GM19372 (cell line): ENCODE data around the gene CLSTN2.

Experiments
- ATAC-seq: cut with Tn5 transposase; IDR thresholded peaks from one replicate; pipeline ENCODE4 v1.9.1; 2021; ENCODE audit warnings: mild to moderate bottlenecking, low read depth, moderate library complexity; ENCODE audit not compliant: unreplicated experiment

The CLSTN2 gene

DNA sequence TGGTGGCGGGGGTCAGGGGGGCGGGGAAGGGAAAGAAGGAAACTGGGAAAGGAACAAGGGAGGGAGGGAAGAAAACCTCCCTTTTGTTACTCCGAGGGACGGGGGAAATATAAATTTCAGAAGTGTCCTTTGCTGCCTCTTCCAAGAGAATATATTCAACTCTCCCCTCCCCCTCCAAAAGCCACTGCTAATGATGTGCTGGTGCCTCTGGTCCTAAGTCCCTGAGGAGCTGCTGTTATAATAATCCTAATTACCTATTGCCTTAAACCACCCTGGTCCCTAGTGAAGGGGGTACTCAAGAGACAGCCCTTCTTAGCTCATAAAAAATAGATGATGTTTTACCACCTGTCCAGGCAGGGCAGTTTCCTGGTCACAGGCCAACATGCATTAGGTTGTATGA is 624.6 kb downstream of the CLSTN2 start:
- no peak for ATAC-seq

DNA sequence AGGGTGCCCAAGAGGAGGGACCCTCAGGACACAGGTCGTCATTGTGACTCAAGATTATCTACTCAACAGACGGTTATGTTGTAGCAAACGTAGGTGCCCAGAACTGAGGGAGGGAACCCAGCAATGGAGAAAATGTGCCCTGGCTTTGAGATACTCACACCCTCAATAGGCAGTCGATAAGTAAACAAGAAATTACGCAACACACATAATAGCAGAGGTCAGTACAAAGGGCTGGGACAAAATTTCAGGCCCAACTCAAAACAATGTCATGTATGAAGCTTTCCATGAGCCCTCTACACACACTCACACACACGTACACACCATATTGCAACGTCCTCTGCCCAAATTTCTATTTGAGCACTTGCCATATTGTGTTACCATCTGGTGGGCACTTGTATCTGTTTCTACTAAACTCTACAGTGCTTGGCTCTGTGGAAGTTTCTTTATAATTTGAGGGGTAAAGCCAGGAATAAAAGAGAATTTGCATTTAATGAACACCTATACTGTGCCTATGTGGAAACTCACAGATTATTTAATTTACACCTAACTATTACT is 628.3 kb downstream of the CLSTN2 start:
- no peak for ATAC-seq

DNA sequence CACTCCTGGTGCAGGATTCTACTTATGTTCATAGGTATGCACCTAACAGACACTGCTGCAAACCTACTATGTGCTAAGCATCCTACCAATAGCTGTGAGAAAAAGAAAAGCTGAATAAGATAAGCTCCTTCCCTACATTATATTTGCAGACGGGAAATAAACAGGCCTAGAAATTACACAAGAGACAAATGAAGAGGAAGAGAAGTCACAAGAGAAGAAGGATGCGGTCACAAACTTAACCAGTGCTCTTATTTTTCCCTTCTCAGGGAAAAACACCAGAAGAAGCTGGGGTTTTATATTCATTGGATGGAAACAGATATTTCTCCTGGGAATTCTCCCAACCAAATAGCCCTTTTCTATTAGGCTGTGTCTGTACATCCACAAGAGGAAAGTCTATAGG is 633.1 kb downstream of the CLSTN2 start:
- ATAC-seq: no peak

DNA sequence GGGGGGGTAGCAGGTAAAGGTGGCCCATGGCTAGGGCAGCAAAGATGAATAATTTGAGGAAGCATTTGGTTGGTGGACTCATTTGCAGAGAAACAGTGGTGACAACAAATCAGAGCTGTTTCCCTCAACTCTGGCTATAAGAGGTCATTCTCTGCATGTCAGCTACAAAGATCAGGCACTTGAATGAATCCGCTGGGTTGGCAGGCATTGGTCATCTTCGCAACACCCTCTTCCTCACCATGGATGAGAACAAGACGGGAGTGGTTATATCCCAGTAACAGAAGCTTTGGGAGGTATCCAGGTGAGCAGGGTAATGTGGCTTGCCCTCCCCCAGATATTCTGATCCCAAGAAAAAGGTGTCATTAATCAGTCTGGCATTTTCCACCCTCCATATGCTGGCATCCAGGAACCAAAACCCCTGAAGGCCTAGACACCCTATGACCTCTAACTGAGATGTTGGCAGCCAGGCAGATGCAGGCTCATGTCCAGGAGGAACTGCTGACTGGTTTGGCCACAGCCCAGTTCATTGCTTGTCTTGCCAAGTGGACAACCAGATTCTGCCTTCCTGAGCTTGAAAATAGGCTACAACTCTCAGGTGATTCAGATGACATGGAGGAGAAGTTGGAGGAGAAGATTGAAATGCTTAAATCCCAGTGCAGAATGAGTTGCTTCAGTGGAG is 634.0 kb downstream of the CLSTN2 start:
- no peak for ATAC-seq

DNA sequence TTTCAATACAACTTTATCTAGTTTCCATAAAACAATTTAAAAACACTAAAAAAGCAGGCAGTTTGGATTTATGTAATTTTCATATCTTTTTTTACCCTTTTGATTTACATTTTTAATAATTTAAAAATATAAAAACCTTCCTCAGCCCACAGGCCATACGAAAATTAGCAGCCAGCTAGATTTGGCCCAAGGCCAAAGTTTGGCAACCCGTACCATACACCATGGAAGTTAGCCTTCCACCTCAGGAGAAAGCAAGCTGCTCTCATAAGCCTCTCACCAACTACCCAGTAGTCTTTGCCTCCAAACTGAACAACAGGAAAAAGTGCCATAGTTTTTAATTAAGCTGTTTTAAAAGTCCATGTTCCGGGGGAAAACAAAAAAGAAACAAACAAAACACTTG is 635.6 kb downstream of the CLSTN2 start:
- no peak for ATAC-seq

DNA sequence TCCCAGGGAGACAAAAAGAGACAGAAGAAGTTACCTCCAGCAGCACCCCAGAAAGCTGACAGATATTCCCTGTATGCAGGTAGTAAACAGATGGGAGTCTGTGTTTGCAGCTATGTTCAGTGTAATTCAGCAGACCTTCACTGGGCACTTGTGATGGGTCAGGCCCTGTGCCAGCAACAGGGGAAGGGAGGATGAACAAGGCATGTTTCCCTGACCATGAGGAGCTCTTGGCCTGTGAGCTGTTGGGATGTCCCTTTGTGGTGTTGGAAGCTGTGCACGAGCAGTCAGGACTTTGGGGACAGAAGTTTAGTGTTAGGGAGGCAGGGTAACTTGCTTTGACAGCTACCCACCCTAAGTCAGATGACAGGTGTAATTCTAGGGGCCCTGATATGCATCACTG is 636.9 kb downstream of the CLSTN2 start:
- ATAC-seq: no peak

DNA sequence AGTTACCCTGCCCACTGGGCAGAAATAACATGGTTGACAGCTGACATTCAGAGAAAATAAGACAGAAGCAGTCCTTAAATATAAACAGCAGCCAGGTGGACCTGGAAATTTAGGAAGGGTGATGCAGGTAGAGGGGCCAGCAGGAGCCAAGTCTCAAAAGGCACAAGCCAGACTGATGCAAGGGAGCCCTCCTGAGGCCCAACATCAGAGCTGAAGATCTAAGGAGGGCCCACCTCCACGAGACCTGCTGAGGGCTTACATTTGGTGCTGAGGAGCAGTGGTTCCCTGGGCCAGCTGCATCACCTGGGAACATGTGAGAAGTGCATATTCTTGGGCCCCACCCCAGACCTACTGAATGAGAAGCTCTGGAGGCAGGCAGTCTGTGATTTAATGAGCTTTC is 637.3 kb downstream of the CLSTN2 start:
- no peak for ATAC-seq

DNA sequence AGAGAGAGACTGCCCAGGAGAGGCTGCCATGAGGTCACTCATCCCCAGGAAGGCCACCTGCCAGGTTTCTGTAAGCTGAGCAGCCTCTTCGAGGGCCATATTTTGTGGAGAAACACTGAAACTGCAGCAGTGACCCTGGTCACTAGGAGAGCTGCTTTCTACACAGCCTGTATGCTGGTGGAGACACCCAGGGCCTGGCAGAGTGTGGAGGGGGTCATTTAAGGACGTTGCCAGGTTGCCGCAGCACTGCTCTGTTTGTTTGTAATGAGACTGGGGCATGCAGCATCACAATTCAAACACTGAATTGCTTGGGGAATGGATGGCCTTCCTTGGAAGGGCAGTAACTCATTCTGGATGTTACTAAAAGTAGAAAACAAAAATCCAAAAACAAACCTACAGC is 638.0 kb downstream of the CLSTN2 start:
- ATAC-seq: no peak

DNA sequence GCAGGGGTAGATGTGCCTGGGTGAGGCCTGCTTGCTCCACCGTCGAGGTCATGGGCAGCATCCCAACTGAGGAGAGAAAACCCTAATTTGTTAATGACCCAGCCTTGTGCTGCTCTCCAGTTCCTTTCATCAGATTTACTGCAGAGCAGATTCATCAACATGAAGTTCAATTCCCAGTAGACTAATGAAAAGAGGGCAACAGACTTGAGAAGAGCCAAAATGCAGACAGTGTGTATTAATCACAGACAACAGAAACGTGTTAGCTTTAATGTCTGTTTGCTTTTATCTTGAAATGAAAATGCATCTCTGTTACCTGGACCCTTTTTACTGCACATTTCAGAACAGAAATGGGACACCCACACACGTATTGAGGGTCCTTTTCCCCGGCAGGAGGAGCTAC is 639.4 kb downstream of the CLSTN2 start:
- ATAC-seq: no peak

DNA sequence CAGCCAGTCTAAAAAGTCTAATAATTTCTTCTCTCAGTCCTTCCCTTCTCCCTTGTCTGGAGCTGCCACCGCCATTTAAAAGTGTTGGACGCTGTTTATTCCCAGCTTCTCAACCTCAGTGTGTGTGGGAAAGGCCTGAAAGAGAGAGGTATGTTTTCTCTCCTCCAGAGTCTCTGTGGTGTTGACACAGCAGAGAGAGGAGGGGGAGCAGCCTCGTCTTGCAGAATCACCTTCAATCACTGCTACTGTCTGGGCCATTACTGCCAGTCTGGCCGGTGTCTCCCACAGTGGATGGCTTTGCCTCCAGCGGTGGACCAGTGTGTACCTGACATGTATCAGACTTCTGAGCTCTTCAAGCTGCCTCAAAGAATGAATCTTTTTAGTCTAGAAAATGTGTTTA is 641.5 kb downstream of the CLSTN2 start:
- ATAC-seq: no peak

DNA sequence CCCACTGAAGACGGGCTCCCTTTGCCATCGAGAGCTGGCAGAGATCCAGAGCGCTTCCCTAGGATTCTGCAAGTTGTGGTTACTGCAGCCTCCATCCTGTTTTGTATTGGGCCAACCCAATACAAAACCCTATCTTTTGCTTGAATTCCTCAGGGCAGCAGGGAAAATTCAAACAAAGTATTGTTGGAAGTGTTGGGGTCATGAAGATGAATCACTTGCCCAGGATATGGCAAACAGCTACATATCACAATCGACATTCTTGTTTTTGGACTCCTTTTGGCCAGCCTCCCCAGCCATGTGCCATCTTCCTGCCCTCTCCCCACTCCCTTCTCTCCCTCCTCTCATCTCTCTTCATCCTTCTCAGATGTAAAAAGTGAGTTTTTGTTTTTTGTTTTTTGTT is 642.9 kb downstream of the CLSTN2 start:
- no peak for ATAC-seq

DNA sequence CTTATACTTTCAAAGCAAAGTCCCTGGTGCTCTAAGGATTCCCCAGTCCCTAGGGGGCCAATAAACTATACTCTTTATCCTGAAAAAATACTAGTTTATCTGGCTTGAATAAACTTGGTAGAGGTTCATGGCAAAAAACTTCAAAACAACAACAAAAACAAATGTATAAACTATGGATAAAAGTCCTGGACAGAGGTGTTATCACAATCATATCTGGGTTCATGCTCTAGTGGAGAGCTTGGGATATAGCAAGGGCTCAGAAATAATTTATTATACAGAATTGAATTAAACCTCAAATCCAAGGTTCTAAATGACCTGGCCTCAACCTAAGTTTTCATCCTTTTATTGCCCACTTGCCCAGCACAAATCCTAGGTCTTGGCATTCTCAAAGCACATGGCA is 644.3 kb downstream of the CLSTN2 start:
- ATAC-seq: no peak

DNA sequence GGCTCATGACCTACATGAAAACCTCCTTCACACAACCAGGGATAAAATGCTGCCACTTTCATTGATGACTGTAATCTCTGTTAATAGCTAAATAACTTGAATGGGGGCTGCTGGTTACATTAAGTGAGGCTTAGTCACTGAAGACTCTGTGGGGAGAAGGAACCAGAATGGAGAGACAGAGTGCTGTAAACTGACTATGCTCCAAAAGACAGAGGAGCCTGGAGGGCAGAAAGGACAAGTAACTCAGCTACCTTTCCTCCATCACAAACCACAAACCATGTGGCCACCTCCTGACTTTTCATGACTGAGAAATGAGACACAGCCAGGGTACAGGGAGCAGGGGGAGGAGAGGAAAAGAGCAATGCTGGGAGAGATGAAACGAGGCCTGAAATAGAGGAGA is 645.8 kb downstream of the CLSTN2 start:
- no peak for ATAC-seq

DNA sequence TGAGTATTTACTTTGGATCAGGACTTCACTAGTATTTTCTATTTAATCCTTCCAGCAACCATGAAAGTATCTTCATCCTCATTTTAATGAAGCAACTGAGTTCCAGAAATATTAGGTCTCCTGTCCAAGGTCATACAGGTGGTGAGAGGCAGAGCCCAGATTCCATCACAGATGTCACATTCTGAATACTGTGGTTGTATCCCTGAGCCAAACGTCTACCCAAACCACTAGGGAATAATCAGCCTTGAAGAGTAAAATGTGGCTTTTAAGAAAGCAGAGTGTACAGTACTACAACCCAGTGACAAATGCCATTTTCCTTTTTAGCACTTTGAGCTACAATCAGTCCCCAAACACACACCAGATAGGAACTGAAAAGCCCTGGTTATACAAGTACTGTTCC is 649.6 kb downstream of the CLSTN2 start:
- ATAC-seq: no peak

DNA sequence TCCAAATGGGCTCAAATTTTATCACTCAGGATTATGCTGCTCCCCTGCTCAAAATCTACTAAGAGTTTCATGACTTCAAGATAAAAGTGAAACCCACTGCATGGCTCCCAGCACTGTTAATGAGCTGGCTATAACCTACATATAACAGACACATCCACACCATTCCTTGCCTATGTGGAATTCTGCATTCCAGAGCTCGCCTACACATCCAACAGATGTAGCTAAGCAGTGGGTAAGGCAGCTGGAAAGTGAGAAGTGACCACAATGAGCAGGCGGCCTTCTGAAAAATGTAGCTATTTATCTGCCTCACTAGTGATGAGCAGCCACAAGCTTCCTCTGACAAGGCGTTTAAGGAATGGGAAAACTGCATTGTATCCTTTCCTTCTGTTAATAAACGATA is 650.8 kb downstream of the CLSTN2 start:
- no peak for ATAC-seq

DNA sequence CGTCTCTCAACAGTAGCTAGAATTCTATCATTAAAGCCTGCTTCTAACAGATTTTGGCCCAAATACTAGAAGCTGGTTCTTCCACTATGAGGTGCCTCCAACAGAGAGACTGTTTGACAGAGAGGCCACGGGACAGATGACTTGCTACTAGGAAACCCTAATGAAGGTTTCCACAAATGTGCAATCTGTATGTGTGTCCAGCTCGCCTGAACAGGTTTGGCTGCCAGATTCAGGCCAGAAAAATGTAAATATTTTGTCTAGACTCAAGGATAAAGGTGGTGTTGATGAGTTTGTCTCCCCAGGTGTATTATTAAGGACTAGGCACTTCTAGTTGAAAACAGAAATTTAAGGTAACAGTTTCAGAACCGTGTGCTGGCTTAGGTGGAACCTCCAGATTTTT is 651.3 kb downstream of the CLSTN2 start:
- no peak for ATAC-seq

DNA sequence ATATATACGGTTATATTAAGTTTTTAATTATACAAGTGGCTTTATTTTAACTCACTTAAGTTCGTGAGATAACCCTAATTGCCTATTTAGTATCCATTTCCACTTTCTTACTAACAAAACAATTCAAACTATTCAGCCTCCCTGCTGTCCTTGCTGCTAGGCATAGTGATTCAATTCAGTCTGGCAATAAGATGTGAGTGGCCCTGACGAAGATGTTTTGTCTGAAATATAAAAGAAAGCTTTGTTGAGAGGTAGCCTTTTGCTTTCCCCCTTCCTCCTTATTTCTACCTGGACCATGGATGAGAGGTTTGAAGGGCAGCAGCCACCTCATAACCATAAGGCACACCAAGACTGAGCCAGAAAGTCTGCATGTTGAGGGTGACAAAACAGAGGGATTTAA is 653.6 kb downstream of the CLSTN2 start:
- no peak for ATAC-seq

DNA sequence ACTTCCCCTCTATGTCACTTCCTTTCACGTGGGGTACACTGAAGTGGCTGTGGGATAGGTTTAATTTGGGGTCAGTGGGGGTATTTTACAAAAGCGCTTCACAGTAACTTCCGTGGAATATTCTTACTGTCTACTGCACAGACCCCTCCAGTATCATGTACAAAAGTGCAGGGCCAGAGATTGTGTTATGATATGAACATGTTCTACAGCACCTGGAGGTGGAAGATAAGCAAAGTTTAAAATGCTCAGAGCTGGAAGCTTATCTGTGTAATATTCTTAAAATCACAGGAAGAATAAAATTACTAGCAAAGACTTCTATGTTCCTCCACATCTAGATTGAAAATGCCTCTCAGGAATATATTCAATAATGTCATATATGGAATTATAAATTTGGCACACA is 658.8 kb downstream of the CLSTN2 start:
- ATAC-seq: no peak

DNA sequence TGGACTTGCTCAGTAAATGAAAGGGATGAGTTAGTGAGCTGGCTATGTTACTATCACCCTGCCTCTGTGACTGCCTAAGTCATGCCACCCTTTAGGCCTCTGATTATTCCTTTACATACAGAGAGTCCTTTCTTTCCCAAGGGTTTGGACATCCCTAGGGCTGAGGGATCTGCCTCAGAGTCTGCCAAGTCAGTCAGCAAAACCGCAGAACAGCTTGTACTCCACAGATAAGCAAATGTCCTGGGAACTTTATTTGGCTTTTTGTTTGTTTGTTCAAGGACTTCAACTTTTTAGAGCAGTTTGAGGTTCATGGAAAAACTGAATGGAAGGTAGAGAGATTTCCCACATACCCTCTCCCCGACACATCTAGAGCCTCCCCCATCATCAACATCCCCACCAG is 660.3 kb downstream of the CLSTN2 start:
- ATAC-seq: no peak

DNA sequence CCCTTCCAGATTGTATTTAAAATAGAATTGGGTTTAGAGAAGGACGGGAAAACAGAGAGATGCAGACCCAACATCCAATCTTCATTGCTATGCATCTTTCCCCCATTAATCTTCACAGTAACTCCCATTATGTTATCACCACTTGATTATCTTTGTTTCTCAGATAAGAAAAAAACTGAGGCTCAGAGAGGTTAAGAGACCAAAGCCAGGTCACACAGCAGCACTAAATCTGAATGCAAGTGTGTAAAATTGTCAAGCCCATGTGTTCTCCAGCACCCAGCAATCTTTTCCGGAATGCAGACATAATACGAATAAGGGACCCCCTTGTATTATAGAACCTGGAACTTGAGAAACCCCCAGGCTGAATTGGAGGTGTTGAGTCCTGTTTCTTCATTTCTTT is 662.4 kb downstream of the CLSTN2 start:
- ATAC-seq: no peak

DNA sequence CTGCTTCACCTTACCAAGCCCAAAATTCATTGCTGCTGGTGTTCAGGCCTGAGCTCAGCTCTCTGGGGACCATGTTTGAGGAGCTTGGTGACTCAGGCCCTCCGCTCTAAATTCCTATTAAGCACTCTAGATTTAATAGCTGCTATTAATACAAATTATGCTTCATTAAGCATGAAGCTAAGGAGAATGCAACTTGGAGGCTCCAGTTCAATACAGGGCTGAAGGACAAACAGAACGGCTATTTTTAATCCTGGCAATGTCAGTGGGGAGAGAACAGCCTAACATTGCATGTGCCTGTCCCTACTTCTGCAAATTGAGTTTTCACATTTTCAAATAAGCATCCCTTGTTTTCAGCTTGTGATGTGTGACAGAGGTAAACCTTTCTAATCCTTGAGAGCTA is 662.8 kb downstream of the CLSTN2 start:
- ATAC-seq: no peak

DNA sequence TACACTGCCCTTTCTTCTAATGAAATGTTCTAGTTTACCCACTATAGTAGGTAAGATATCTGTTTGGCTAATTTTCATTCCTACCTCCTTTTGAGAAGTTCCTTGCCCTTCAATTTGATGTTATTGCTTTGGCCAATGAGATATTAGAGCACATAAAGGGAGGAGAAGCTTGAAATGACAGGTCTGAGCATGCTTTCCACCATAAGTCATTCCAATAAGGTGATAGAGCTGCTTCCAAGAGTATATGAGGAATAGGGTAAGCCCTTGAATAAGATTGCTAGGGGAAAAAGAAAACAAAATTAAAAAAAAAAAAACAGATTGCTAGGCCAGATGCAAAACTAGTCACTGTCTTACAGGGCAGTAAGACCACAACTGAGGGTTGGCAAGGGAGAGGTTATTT is 664.0 kb downstream of the CLSTN2 start:
- ATAC-seq: no peak

DNA sequence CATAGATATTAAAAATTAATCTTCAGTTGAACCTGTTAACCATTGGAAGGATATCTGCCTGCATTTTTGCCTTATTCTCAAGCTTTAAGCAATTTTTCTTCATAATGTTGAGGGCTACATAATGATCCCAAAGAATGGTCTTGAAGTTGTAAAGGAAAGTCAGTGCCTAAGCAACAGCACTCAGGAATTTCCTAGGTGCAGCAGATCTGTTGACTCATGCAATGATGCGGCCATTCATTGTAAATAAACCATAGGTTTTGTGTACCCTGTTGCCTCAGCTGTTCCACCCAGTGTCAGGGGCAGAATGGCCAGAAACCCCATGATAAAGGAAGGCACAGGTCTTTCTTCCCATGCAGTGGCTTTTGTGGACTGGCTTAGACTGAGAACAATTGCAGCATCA is 664.5 kb downstream of the CLSTN2 start:
- no peak for ATAC-seq
